GM19238 (cell line): Measurements from ENCODE around the gene HDAC11.
"Not testable (repeated sequence)": the region's sequence is repeated elsewhere in the genome, so short reads cannot be mapped to it uniquely, and the experiment has no call there.

ENCODE experiments used
- DNase-seq: peaks from one replicate; pipeline ENCODE4 v3.0.0; 2011; ENCODE audit warnings: low spot score; ENCODE audit not compliant: insufficient read length

Gene HDAC11

GRCh38 chr3:13479582-13480339, at the start of gene HDAC11:
TSS of gene HDAC11 (plus strand) at chr3:13480306. CDS start at chr3:13480348, 42 bp downstream.
- DNase-seq = peak; percentile 100

- DNase-seq = not testable (repeated sequence)
These were observed 49.7 kb upstream of the HDAC11 start for GRCh38 chr3:13430411-13430875.

- DNase-seq = no peak
These were observed 48.0 kb upstream of the HDAC11 start for GRCh38 chr3:13432093-13432492.

GRCh38 chr3:13433912-13434311, 46.2 kb upstream of the HDAC11 start:
- no peak for DNase-seq

- DNase-seq = not testable (repeated sequence)
These were observed 43.9 kb upstream of the HDAC11 start for GRCh38 chr3:13436213-13436612.

GRCh38 chr3:13440204-13440817, 39.8 kb upstream of the HDAC11 start:
- DNase-seq = no peak

- DNase-seq = not testable (repeated sequence)
These were observed 37.2 kb upstream of the HDAC11 start for GRCh38 chr3:13442882-13443281.

GRCh38 chr3:13451301-13451673, 28.8 kb upstream of the HDAC11 start:
- DNase-seq = no peak

GRCh38 chr3:13452490-13453335, 27.4 kb upstream of the HDAC11 start:
- DNase-seq = peak; percentile 40

- no peak for DNase-seq
These were observed 24.5 kb upstream of the HDAC11 start for GRCh38 chr3:13455644-13456043.

GRCh38 chr3:13457593-13457992, 22.5 kb upstream of the HDAC11 start:
- DNase-seq = no peak

GRCh38 chr3:13459605-13460340, 20.3 kb upstream of the HDAC11 start:
- no peak for DNase-seq

GRCh38 chr3:13460341-13460736, 19.8 kb upstream of the HDAC11 start:
- no peak for DNase-seq

- peak; percentile 49 for DNase-seq
These were observed 18.7 kb upstream of the HDAC11 start for GRCh38 chr3:13461169-13462124.

- DNase-seq = no peak
These were observed 17.9 kb upstream of the HDAC11 start for GRCh38 chr3:13462125-13462629.

GRCh38 chr3:13462822-13463221, 17.3 kb upstream of the HDAC11 start:
- DNase-seq = no peak

- no peak for DNase-seq
These were observed 16.3 kb upstream of the HDAC11 start for GRCh38 chr3:13463618-13464400.

GRCh38 chr3:13465236-13465873, 14.8 kb upstream of the HDAC11 start:
- no peak for DNase-seq

- no peak for DNase-seq
These were observed 13.3 kb upstream of the HDAC11 start for GRCh38 chr3:13466781-13467180.
